ENCODE data around the gene PRKAG2. TPM values are rescaled to one million over a fixed set of nuclear protein-coding genes. Genes with fewer than 3 reads are reported as not detected.

The PRKAG2 gene
- total RNA-seq, 4 donors from 2014 or later: 25.1 to 57.8 (median 46.7) TPM

DNA sequence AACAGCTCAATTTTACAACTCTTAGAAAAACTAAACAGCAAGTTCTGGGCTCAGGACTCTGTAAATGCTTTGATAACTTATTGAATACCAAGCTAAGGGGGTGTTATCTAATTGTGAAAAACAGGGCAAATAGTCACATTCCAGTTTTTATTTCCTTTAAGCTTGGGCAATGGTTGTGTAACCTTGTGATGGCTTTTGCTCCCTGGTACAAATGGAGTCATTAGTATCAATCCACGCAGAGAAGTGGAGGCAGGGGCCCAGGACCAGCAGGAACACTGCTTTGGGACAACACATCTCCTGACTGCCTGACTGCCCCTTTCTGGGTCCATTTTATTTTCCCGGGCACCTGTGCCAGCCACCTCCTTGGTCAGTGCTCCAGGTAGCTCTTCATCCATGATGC, 5.8 kb upstream of the PRKAG2 start:
- no peaks in the 10 kb centered on the region for H3K36me3 ChIP-seq
- no peaks in the 10 kb centered on the region for H3K27me3 ChIP-seq
- H3K4me3 ChIP-seq: no peak overlapping the region
- peaks cover 6 to 7% (median 6%) of the 10 kb centered on the region in 4 donors for H3K4me1 ChIP-seq
- in situ Hi-C loops (cut with MboI; ENCODE audit: low pct_ligation_motif_present in 1 of 4, low pct_unique_long_range_greater_than_20kb in 1 of 4, low sequenced_read_pairs in 3 of 4): no loop called here
- no peak for TF ChIP-seq EP300 (IDR thresholded peaks at IDR 0.05; ENCODE audit: low read depth)
- no peak for TF ChIP-seq POLR2A (IDR thresholded peaks at IDR 0.05)
- TF ChIP-seq, protein P1, sequence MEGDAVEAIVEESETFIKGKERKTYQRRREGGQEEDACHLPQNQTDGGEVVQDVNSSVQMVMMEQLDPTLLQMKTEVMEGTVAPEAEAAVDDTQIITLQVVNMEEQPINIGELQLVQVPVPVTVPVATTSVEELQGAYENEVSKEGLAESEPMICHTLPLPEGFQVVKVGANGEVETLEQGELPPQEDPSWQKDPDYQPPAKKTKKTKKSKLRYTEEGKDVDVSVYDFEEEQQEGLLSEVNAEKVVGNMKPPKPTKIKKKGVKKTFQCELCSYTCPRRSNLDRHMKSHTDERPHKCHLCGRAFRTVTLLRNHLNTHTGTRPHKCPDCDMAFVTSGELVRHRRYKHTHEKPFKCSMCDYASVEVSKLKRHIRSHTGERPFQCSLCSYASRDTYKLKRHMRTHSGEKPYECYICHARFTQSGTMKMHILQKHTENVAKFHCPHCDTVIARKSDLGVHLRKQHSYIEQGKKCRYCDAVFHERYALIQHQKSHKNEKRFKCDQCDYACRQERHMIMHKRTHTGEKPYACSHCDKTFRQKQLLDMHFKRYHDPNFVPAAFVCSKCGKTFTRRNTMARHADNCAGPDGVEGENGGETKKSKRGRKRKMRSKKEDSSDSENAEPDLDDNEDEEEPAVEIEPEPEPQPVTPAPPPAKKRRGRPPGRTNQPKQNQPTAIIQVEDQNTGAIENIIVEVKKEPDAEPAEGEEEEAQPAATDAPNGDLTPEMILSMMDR (IDR thresholded peaks at IDR 0.05): no peak
- no peak for TF ChIP-seq POLR2AphosphoS5 (IDR thresholded peaks at IDR 0.05)
- intact Hi-C loops (cut with DNase I; ENCODE audit: low total_unique reads): no loop called here
- H3K9me3 ChIP-seq: no peaks in the 10 kb centered on the region
- 83 to 88% methylated on average over 1 to 2 of the region's 2 CpGs for WGBS, 2 donors (ENCODE audit: low coverage in 1 of 2)
- no peak for DNase-seq
- no peak overlapping the region for H3K27ac ChIP-seq

DNA sequence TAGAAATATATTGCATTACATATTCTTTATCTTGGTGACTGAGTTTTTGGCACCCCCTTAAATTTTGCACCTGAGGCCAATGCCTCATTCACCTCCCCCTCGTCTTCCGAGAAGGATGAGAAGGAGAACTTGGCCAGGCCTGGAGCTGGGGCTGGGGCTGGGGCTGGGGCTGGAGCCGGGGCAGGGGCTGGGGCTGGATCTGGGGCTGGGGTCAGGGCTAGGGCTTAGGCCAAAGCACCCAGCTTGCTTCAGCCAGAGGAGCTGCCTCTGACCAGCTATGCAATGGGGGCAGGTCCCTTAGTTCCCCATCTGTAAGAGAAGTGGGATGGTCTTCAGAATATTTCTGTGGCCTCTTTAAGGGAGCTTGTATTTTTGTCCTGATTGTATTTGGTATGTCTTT, 3.8 kb upstream of the PRKAG2 start:
- intact Hi-C loops (cut with DNase I; ENCODE audit: low total_unique reads) (no loop called here), in situ Hi-C loops (cut with MboI; ENCODE audit: low pct_ligation_motif_present in 1 of 4, low pct_unique_long_range_greater_than_20kb in 1 of 4, low sequenced_read_pairs in 3 of 4) (no loop called here)
- no peaks in the 10 kb centered on the region for H3K9me3 ChIP-seq
- WGBS, 2 donors (ENCODE audit: low coverage in 1 of 2): 90% methylated on average over 3 of the region's 3 CpGs; no CpG with 5 or more reads in 1 of the 2 donors
- peaks cover 8 to 11% (median 10%) of the 10 kb centered on the region in 4 donors for H3K4me1 ChIP-seq
- no peak overlapping the region for H3K27ac ChIP-seq
- no peaks in the 10 kb centered on the region for H3K36me3 ChIP-seq
- H3K27me3 ChIP-seq: no peaks in the 10 kb centered on the region
- TF ChIP-seq EP300 (IDR thresholded peaks at IDR 0.05; ENCODE audit: low read depth) (no peak), POLR2AphosphoS5 (IDR thresholded peaks at IDR 0.05) (no peak), POLR2A (IDR thresholded peaks at IDR 0.05) (no peak)
- TF ChIP-seq, protein P1 (IDR thresholded peaks at IDR 0.05): no peak
- DNase-seq: no peak
- H3K4me3 ChIP-seq: no peak overlapping the region

DNA sequence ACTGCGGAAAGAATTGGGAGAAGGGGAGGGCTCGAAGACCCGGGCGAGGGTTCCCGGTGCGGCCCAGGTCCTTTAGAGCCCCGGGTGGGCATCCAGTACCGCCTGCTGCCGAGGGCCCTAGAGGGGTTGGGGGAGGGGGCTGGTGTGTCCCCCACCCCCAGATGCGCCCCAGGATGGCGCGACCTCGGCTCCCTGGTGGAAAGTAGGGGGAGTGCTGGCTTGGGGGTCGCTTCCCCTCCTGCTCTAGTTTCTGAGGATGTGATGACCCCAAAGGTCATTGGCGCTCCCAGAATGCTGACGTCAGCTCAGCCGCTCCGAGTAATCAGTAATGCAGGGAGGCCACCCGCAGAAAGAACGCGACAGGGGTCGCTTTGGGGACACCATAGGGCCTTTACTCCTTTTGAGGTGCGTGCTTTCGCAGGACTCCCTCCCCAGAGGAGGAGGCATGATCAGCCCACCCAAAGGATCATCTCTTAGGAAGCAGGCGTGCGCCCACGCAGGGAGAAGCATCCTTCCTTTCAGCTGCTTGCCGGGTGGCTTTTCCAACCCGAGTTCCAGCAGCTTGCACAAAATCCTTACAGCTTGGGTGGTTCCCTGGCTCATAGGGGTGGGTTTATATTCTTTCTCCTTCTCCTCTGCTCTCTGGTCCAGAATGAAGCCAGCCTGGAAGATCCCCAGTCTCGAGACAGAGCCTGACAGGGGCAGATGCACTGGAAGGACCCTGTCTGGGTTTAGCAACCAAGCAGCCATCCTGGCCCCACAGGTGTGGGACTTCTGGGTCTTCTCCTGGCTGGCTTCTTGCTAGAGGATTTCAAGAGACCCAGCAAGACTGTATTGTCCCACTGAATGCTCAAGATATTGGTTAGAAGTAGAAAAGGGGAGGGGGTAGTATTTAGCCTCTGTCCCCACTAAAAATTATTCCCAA, 1.3 kb upstream of the PRKAG2 start:
- no peaks in the 10 kb centered on the region for H3K9me3 ChIP-seq
- intact Hi-C loops (cut with DNase I; ENCODE audit: low total_unique reads) (no loop called here), in situ Hi-C loops (cut with MboI; ENCODE audit: low pct_ligation_motif_present in 1 of 4, low pct_unique_long_range_greater_than_20kb in 1 of 4, low sequenced_read_pairs in 3 of 4) (no loop called here)
- no peak for TF ChIP-seq EP300 (IDR thresholded peaks at IDR 0.05; ENCODE audit: low read depth)
- TF ChIP-seq POLR2AphosphoS5 (IDR thresholded peaks at IDR 0.05): no peak
- TF ChIP-seq, protein P1 (IDR thresholded peaks at IDR 0.05): no peak
- no peak for TF ChIP-seq POLR2A (IDR thresholded peaks at IDR 0.05)
- H3K27me3 ChIP-seq: no peaks in the 10 kb centered on the region
- peak overlapping the region; percentile 42 to 92 (median 92) for H3K4me3 ChIP-seq
- peaks cover 10 to 19% (median 14%) of the 10 kb centered on the region in 4 donors for H3K4me1 ChIP-seq
- WGBS, 2 donors (ENCODE audit: low coverage in 1 of 2): 22 to 29% methylated on average over 1 to 26 of the region's 30 CpGs
- no peaks in the 10 kb centered on the region for H3K36me3 ChIP-seq
- peak; percentile 35 for DNase-seq
- H3K27ac ChIP-seq: peak overlapping the region; percentile 94 to 98 (median 96)

All from transverse colon (tissue), 4 donors.